ENCODE results near the gene CHAF1A.
A peak's percentile ranks its signal among the peaks of the same experiment; 100 is the strongest.

Gene CHAF1A

DNA sequence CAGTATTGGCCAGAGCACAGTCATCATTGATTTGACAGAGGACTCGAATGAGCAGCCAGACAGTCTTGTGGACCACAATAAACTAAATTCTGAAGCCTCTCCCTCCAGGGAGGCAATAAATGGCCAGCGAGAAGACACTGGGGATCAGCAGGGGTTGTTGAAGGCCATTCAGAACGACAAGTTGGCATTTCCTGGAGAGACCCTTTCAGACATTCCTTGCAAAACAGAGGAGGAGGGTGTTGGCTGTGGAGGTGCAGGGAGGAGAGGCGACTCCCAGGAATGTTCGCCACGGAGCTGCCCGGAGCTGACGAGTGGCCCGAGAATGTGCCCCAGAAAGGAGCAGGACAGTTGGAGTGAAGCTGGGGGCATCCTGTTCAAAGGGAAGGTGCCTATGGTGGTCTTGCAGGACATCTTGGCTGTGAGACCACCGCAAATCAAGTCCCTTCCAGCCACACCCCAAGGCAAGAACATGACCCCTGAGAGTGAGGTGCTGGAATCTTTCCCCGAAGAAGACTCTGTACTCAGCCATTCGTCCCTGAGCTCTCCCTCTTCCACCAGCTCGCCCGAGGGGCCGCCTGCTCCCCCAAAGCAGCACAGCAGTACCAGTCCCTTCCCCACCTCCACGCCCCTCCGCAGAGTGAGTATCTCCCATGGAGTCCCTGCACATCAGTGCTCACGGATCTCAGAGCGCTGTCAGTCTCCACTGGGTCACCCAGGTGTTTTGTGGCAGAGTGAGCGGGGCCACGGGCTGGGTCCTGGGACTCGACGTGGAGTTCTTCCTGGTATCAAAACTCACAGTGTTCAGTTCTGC lies 6.9 kb downstream of the CHAF1A start:
- no peak for DNase-seq

DNA sequence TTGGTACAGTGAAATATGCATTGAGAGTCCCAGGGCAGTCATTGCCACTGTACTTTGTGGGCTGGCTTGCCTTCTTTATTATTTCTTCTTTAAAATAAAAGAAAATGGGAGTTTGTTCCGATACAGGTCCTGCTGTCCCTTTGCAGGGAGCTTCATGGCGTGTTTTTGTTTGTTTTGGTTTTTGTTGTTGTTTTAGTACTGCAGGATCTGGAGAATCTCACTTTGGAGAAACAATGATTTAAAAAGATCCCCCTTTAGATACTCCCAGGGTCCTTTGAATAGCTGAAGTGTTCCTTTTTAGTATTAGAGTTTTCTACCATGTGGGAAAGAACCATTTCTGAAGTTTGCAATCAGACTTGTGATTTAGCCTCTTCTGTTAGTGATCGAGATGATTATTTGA lies 11.1 kb downstream of the CHAF1A start:
- DNase-seq = no peak

DNA sequence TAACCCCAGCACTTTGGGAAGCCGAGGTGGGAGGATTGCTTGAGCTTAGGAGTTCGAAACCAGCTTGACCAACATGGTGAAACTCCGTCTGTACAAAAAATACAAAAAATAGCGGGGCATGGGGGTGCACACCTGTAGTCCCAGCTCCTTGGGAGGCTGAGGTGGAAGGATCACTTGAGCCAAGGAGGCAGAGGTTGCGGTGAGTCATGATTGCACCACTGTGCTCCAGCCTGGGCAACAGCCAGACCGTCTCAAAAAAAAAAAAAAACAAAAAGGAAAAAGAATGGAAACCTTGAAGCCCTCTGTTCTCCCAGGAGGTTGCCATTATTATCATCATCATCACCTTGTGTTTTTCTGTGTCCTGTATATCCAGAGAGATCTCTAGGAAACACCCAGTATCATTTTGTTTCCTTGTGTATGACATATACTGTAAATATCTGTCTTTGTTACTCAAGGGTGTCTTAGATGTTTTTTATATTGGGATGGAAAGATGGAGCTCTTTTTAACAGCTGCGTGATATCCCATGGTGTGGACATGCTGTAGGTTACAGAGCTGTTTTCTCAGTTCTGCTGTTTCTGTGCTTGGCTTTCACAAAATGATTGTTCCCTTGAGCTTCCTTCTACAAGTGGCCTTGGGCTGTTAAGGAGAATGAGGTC lies 11.8 kb downstream of the CHAF1A start:
- DNase-seq = no peak

DNA sequence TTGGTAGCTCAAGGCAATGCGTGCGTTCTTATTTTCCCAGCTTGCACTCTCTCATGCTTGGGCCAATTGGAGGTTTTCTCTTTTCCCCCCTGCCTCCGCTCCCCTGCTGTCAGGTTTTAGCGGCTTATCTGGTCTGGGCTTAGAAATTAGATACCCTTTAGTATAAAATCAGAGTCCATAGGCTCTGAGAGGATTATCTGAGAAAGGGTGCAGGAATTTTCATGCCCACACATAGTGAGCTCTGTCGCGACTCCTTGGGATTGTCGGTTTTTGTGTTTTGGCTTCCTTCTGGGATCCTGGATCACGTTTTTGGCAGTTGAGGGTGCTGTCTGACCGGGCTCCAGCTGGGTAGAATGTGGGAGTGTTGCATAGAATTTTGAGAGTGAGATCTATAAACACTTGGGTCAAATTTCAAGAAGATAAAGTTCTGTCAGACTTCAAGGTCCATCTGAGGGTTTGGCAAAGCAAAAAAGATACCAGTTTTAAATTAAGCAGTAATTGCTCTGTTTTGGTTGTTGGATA lies 12.4 kb downstream of the CHAF1A start:
- peak in 1 of 14 donors; percentile 76 for DNase-seq

DNA sequence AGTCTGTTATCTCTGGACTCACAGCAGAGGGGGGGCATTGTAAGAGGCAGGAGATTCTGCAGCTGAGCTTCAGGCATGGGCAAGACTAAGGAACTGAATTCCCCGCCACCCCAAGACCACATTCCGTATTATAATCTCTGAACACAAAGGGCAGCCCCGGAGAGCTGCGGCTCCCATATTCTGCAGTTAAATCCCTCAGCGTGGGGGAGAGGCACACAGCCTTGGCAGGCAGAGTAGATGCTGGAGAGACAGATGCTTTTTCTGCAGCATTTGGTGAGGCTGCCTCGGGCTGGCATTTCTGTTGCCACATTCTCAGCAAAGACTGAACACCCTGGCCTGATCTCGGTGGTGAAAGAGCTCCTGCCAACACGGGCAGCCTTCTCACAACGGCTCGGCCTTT lies 12.9 kb downstream of the CHAF1A start:
- peak in 2 of 14 donors; percentile 12 to 83 for DNase-seq

DNA sequence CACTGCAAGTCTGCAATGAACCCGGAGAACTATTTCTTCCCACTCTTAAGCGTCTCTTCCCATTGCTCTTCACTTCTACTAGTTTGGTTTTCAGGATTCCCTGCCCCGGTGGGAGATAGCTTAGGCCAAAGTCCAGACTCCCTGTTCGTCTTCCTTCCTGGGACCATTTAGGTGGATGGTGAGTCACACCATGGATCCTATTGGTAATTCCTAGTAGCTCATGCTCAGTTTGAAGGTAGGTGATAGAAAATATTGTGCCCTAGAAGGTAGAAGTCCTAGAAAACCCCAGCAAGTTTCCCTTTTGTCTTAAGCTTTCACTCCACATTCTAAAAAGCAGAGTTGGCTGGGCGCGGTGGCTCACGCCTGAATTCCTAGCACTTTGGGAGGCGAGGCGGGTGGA lies 13.8 kb downstream of the CHAF1A start:
- no peak for DNase-seq

DNA sequence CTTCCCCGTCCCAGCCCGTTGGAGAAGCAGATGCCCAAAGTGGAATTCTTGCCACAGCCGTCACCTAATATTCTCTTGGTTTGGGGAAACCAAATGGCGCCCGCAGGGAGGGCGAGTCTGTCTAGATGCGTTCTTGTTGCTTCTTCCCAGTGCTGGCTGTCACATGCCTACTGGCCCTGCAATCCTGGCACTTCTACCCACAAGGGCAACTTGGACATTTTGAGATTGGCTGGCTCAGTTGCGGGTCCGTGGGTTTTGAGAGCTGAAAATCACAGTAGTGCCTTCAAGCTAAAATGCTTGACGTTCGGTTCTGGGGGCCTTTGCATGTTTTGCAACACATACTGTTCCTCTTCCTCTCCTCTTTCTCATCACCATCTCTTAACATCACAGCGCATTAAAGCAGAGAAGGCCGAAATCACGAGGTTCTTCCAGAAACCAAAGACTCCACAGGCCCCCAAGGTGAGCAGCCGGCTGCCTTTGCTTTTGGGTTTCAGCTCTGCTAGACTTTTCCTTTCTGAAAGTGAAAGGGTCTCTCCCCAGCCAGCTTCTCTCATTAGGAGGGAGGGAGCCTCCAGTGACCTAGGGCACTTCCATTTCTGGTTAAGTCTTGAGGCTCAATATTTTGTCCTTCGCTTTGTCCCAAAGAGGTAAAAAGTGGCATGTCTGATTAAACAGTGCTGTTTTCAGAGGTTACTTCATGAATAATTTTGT lies 21.1 kb downstream of the CHAF1A start:
- no peak for DNase-seq

DNA sequence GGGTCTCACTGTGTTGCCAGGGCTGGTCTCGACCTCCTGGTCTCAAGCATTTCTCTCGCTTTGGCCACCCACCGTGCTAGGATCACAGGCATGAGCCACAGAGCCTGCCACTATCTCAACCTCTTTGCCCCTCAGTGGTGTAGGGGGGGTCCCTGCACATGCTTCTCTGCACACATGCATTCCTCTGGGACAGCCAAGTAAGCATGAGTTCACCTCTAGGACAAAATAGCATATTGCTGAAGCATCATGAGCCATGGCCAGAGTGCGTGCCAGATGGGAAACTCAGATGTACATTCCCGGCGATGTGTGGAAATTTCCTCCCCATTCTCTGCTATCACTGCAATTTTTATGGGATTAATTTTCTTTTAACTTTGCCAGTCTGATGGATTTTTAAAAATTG lies 23.1 kb downstream of the CHAF1A start:
- no peak for DNase-seq

DNA sequence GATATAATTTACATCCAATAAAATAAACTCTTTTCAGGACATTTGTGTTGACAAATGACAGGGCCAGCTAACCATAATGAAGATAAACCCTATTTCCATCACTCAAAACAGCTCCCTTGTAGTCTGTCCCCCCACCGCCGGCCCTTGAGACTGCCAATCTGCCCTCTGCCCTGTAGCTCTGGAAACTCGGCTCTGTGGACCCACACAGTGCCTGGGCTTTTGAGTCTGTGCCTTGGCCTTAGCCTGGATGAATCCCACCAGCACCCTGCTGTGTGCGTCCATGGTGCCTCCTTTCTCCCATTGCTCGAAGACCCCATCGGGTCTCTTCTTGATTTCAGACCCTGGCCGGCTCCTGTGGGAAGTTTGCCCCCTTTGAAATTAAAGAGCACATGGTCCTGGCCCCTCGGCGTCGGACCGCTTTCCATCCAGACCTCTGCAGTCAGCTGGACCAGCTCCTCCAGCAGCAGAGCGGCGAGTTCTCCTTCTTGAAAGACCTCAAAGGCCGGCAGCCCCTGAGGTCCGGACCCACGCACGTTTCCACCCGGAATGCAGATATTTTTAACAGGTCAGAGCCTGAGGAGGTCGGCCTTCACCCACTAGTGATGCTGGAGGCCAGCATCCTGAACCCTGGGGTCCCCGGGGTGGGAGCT lies 26.0 kb downstream of the CHAF1A start:
- DNase-seq = no peak

DNA sequence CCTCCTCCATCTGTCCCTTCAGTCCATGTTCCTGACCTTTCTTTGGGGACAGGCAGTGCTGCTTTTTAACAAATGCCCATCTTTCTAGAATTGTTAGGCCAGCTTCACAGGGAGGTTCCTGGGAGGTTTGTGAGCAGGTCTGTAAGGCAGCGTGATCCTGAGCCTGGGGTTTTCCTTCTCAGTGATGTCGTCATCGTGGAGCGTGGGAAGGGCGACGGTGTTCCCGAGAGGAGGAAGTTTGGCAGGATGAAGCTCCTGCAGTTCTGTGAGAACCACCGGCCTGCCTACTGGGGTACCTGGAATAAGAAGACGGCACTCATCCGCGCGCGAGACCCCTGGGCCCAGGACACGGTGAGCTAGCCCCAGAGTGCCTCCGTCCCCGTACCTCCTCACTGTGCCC lies 26.8 kb downstream of the CHAF1A start:
- no peak for DNase-seq

DNA sequence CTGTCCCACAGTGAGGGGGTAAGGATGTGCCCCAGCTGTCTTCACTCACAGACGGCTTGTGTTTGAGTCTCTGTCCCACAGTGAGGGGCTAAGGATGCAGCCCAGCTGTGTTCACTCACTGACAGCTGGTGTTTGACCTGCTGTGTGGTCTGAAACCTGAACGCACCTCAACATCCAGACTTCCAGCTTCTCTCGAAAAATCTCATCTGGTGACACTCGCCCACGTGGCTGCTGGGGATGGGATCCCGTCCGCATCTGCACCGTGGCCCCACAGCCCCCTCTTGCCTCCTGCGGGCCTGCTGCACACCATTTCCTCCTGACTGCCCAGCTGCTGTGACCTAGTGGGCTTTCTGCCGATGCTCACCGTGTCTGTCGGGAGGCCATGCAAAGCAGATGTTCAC lies 27.3 kb downstream of the CHAF1A start:
- no peak for DNase-seq

DNA sequence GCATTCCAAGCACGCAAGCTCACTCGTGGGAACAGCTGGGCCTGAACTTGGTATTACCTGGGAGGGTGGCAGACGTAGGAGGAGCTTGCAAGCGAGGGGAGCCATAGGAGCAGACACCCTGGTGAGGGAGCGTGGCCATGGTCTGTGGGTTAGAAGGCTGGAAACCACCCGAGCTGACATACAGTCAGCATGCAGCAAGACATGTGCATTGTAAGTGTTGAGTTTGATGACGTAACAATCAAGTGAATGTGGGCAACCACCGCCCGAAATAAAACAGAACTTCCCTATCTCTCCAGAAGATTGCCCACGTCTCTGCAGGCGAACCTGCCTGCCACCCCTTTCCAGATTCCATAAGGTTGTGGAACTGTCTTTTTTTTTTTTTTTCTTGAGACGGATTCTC lies 28.3 kb downstream of the CHAF1A start:
- DNase-seq = peak in 8 of 14 donors; percentile 8 to 41 (median 27)

DNA sequence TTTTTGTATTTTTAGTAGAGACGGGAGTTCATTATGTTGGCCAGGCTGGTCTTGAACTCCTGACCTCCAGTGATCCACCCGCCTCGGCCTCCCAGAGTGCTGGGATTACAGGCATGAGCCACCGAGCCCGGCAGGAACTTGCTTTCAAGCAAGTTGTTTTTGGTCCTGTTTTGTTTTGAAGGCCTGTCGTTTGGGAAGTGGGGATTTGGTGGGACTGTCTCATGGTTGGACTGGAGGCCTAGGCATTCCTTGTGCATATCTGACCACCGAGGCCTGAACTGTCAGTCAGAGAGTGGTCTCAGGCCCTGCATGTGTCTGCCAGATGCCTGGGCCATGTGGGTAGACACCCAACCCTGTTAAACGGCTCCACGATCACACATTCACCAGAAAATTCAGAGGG lies 28.9 kb downstream of the CHAF1A start:
- DNase-seq = no peak

DNA sequence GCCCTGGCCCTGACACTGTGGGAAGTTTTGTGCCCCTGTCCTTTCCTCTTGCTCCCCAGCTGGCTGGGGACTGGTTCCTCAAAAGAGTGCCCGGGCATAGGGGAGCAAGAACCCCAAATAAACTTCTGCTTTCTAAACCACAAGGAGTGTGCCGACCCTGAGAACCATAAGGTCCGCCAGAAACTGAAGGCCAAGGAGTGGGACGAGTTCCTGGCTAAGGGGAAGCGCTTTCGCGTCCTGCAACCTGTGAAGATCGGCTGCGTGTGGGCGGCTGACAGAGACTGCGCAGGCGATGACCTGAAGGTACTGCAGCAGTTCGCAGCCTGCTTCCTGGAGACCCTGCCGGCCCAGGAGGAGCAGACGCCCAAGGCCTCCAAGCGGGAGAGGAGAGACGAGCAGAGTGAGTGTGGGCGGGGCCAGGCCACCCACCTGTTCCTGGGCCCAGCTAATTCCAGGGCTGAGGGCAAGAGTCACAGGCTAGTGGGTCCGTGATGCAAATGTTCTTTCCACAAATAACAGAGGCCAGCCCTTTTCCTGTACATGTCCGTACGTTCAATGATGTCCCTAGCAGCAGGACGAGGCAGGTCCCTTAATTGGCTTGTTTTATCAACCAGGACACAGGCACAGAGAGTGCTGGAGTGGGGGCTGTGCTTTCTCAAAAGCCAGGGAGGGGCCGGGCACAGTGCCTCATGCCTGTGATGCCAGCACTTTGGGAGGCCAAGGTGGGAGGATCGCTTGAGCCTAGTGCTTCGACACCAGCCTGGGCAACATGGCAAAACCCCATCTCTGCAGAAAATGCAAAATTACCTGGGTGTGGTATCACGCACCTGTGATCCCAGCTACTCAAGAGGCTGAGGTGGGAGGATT lies 29.6 kb downstream of the CHAF1A start:
- DNase-seq = peak in 6 of 14 donors; percentile 5 to 46 (median 34)

DNA sequence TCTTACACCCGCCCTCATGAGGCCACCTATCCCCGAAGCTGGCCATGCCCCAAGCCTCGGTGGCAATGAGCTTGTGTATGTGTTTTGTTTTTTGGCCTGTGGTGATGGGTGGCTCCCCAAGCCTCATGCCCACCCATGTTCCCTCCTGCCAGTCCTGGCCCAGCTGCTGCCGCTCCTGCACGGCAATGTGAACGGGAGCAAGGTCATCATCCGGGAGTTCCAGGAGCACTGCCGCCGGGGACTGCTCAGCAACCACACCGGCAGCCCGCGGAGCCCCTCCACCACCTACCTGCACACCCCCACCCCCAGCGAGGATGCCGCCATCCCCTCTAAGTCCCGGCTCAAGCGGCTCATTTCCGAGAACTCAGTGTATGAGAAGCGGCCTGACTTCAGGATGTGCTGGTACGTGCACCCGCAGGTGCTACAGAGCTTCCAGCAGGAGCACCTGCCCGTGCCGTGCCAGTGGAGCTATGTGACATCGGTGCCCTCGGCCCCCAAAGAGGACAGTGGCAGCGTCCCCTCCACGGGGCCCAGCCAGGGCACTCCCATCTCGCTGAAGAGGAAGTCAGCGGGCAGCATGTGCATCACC lies 30.6 kb downstream of the CHAF1A start:
- no peak for DNase-seq

DNA sequence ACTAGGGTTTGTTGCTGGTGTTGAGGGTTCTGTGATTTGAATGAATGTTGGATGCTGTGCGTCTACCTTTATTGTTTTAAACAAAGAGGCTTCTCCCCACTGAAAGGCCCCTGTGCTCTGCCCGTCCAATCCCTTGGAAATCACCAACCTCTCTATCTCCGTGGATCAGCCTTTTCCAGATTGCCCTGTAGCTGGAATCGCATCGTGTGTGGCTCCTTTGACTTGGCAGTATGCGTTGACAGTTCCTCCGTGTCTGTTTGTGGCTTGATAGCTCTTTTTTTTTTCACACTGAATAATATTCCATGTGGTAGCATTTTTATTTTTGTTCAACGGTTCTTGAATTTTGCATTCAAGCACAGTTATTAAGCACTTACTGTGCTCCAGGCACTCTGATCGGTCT lies 32.0 kb downstream of the CHAF1A start:
- no peak for DNase-seq

DNA sequence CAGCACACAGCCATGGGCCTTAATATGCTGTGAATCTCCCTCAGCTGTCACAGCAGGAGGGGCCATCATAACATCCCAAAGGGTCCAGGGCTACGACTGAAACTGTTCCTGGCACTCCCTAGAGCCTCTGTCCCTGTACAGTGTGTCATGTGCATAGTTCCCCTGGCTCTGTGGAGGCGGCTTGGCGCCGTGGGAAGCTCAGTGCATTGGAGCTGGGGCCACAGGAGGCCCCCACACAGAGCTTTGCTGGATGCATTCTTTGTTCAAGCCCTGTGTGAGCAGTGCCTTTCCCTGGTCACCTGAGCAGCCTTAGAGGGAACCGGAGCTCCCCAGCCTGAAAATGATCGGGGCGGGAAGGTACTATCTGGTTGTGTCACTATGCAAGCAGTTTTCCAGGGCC lies 33.8 kb downstream of the CHAF1A start:
- no peak for DNase-seq

DNA sequence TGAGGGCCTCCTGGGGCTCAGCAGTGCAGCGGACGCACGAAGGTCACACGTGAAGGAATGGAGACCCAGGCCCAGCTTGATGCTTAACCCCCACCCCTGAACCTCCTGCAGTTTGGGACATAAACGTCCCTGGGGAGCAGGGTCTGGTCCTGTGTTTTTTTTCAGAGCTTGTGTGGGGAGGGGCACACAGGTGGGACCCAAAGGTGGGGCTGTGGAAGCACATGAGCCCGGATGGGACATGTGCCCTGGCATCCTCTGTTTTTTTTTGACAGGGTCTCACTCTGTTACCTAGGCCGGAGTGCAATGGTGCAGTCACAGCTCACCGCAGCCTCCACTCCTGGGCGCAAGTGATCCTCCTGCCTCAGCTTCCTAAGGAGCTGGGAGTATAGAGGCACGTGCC lies 34.7 kb downstream of the CHAF1A start:
- no peak for DNase-seq

DNA sequence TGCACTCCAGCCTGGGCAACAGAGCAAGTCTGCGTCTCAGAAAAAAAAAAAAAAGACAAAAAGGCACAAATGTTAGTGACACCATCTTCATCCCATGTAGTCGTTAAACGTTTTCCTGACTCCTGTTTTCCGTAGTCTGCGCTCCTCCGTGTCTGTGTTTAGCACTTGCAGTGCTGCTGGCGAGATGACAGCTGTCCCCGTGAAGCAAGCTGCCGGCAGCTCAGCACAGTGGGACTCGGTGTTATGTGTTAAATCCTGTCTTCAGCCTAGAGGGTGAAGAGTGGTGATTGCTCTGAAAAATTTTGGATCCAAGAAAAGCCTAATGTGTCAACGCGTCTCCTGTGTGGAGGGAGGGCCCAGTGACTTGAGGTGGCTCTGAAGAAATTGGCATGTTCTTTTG lies 36.8 kb downstream of the CHAF1A start:
- peak in 1 of 14 donors; percentile 36 for DNase-seq

DNA sequence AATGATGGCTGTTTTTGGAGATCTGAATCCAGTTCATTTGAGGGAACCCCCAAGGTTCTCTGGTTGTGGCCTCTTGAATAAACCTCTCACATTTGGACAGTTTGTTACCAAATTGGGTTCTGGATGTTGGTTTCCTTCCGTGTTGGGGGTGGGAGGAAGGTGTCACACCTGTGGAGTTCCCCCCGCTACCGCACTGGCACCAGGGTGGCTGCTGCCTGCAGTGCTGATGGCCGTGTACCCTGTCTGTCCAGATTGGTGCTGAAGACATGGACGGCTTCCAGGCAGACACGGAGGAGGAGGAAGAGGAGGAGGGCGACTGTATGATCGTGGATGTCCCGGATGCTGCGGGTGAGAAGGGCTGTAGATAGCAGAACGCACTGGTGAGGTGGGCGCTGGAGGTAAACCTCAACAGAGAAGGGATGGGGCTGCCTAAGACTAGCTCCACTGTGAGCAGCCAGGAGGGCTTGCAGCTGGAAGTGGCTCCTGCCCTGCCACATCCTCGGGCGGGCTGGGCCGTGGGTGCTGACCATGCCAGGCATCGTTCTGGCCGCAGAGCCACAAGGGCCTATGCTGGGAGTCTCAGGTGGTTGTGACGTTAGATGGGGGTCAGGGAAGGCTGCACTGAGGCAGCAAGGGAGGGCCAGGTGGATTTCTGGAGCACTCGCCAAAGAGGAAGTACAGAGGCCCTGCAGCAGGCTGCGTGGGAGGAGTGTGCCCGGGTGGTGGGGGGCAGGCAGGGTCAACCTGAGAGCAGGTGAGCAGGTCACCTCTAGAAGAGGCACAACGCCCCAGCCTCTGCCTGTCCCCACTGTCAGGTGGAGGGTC lies 39.8 kb downstream of the CHAF1A start:
- no peak for DNase-seq

DNA sequence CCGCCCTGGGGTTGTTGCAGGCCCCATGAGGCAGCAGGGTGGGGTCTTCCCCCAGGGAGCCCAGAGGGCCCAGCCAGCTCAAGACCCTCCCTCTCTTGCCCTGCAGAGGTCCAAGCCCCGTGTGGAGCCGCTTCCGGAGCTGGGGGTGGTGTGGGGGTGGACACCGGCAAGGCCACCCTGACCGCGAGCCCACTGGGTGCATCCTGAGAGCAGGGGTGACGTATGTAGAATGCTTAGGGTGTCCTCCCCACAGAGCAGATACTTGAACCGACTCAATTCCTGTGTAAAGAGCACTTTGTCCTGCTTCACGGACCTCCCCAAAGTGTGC lies 40.3 kb downstream of the CHAF1A start:
- DNase-seq = no peak
